Transverse colon (tissue), 4 donors: Measurements from ENCODE around the gene OSBPL7. TPM values are rescaled to one million over a fixed set of nuclear protein-coding genes. Genes with fewer than 3 reads are reported as not detected.

Experiments used
- DNase-seq: peaks from one replicate; pipeline ENCODE4 v3.0.0-alpha.2; 2019
- H3K27ac ChIP-seq, 4 donors: fragments of 200-600 bp; sonication (generic); 2 replicates each; pipeline ENCODE4 v1.5.1; 2016 to 2018; ENCODE audit warnings: inconsistent platforms in 4 of 4
- H3K27me3 ChIP-seq: fragments of 200-600 bp; sonication (generic); 2 replicates; pipeline ENCODE4 v1.5.1; 2017; ENCODE audit warnings: inconsistent platforms
- H3K36me3 ChIP-seq, 4 donors: fragments of 200-600 bp; sonication (generic); 2 replicates each; pipeline ENCODE4 v1.5.1; 2017 to 2019; ENCODE audit warnings: inconsistent platforms in 4 of 4
- H3K4me1 ChIP-seq, 4 donors: fragments of 200-600 bp; sonication (generic); 2 replicates each; pipeline ENCODE4 v1.5.1; 2017 to 2020; ENCODE audit warnings: inconsistent platforms in 4 of 4
- H3K4me3 ChIP-seq, 4 donors: fragments of 200-600 bp; sonication (generic); 1 replicate in 1 of 4; 2 replicates in 3 of 4; pipeline versions ENCODE4 v1.5.1 to v1.6.1; 2017 to 2019; ENCODE audit warnings: inconsistent platforms in 4 of 4
- H3K9me3 ChIP-seq, 2 donors: fragments of 200-600 bp; sonication (generic); 2 replicates each; pipeline ENCODE4 v1.5.1; 2017 to 2019; ENCODE audit warnings: inconsistent platforms in 2 of 2
- EP300 ChIP-seq: sonication (generic); formaldehyde crosslinking; IDR thresholded peaks from one replicate; pipeline ENCODE4 v1.6.1; 2017; ENCODE audit warnings: antibody characterized with exemption, low read depth
- POLR2A ChIP-seq: fragments of 450-650 bp; IDR thresholded peaks from one replicate; pipeline ENCODE4 v1.6.1; 2016; ENCODE audit warnings: antibody characterized with exemption, mild to moderate bottlenecking, moderate library complexity
- POLR2AphosphoS5 ChIP-seq, 3 donors: sonication (generic); formaldehyde crosslinking; IDR thresholded peaks; one replicate each; pipeline ENCODE4 v1.6.1; 2016; ENCODE audit warnings: antibody characterized with exemption in 3 of 3
- WGBS, 2 donors: methylation state at CpG; one replicate each; pipeline ENCODE4 v1.1.5; 2018; ENCODE audit warnings: low coverage in 1 of 2; 5-methylcytosine and 5-hydroxymethylcytosine counted together
- in situ Hi-C, 4 donors: fragments of 200-750 bp; cut with MboI; loops; one replicate each; pipeline versions ENCODE4 v1.15.0 to v1.15.1; 2017; ENCODE audit warnings: low sequenced_read_pairs in 3 of 4, low pct_ligation_motif_present in 1 of 4, low pct_unique_long_range_greater_than_20kb in 1 of 4
- intact Hi-C: fragments of 100-400 bp; cut with DNase I; formaldehyde crosslinking; loops from one replicate; pipeline ENCODE4 v1.15.1; 2023; ENCODE audit warnings: low total_unique reads
- total RNA-seq, 4 donors: library from RNA; depleted of rRNA; stranded (reverse); fragments of >200 nt; gene quantifications; one replicate each; pipeline ENCODE4 v1.1.0, GENCODE V29; 2016
- TF ChIP-seq, protein P1 (sequence below), 5 experiments: fragments of 200-600 bp in 3 of 5; fragments of 450-650 bp in 2 of 5; sonication (generic) in 3 of 5; IDR thresholded peaks; 1 replicate in 2 of 5; 2 replicates in 3 of 5; pipeline ENCODE4 v1.5.1; 2016 to 2017; ENCODE audit warnings: antibody characterized with exemption in 5 of 5, inconsistent platforms in 3 of 5, mild to moderate bottlenecking in 2 of 5, moderate library complexity in 1 of 5

Gene OSBPL7
- total RNA-seq, 4 donors from 2014 or later: 53.5 to 148 (median 75.0) TPM

DNA sequence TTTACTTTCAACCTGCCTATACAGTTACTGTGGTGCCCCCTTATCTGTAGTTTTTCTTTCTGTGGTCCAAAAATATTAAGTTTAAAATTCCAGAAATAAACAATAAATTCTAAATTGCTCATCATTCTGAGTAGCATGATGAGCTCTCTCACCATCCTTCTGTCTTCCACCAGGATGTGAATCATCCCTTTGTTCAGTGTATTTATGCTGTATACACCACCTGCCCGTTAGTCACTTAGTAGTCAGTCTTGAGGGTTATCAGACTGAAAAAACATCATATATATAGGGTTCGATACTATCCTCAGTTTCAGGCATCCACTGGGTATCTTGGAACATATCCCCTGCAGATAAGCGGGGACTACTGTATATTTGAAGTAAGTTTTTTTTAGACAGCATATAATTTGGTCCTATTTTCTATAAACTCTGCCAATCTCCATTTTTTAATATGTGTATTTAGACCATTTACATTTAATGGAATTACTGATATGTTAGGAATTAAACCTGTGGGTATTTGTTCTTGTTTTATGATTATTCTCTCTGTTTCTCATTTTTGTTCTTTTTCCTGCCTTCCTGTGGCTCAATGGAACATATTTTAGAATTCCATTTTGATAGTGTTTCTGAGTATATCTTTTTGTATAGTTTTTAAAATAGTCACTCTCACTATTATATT, 57.5 kb downstream of the OSBPL7 start:
- peaks cover 9 to 10% of the 10 kb centered on the region in 2 donors for H3K9me3 ChIP-seq
- no peaks in the 10 kb centered on the region for H3K4me1 ChIP-seq
- H3K27me3 ChIP-seq: peaks cover 33% of the 10 kb centered on the region
- no peak for DNase-seq
- intact Hi-C loops (no loop called here), in situ Hi-C loops (no loop called here)
- H3K27ac ChIP-seq: no peak overlapping the region
- no peak overlapping the region for H3K4me3 ChIP-seq
- TF ChIP-seq POLR2AphosphoS5 (IDR thresholded peaks at IDR 0.05) (no peak), EP300 (no peak)
- TF ChIP-seq, protein P1, sequence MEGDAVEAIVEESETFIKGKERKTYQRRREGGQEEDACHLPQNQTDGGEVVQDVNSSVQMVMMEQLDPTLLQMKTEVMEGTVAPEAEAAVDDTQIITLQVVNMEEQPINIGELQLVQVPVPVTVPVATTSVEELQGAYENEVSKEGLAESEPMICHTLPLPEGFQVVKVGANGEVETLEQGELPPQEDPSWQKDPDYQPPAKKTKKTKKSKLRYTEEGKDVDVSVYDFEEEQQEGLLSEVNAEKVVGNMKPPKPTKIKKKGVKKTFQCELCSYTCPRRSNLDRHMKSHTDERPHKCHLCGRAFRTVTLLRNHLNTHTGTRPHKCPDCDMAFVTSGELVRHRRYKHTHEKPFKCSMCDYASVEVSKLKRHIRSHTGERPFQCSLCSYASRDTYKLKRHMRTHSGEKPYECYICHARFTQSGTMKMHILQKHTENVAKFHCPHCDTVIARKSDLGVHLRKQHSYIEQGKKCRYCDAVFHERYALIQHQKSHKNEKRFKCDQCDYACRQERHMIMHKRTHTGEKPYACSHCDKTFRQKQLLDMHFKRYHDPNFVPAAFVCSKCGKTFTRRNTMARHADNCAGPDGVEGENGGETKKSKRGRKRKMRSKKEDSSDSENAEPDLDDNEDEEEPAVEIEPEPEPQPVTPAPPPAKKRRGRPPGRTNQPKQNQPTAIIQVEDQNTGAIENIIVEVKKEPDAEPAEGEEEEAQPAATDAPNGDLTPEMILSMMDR (IDR thresholded peaks at IDR 0.05): no peak
- H3K36me3 ChIP-seq: no peaks in the 10 kb centered on the region
- 53 to 85% methylated on average over 3 of the region's 3 CpGs for WGBS, 2 donors

DNA sequence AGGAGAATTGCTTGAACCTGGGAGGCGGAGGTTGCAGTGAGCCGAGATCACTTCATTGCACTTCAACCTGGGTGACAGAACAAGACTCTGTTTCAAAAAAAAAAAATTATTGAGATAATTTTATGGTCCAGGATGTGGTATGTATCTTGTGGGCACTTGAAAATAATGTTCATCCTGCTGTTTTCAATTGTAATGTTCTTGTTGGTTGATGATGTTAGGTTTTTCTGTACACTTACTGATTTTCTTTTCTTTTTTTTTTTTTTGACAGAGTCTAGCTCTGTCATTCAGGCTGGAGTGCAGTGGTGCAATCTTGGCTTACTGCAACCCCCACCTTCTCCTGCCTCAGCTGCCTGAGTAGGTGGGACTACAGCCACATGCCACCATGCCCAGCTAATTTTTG, 58.9 kb downstream of the OSBPL7 start:
- intact Hi-C loops (no loop called here), in situ Hi-C loops (no loop called here)
- no peaks in the 10 kb centered on the region for H3K36me3 ChIP-seq
- H3K27me3 ChIP-seq: peaks cover 33% of the 10 kb centered on the region
- no peaks in the 10 kb centered on the region for H3K4me1 ChIP-seq
- peaks cover 9 to 10% of the 10 kb centered on the region in 2 donors for H3K9me3 ChIP-seq
- H3K4me3 ChIP-seq: no peak overlapping the region
- no peak for TF ChIP-seq POLR2A
- TF ChIP-seq EP300: no peak
- TF ChIP-seq POLR2AphosphoS5 (IDR thresholded peaks at IDR 0.05): no peak
- TF ChIP-seq, protein P1 (IDR thresholded peaks at IDR 0.05): no peak
- no peak overlapping the region for H3K27ac ChIP-seq
- WGBS, 2 donors: 91% methylated on average over 2 of the region's 2 CpGs; no CpG with 5 or more reads in 1 of the 2 donors
- no peak for DNase-seq

DNA sequence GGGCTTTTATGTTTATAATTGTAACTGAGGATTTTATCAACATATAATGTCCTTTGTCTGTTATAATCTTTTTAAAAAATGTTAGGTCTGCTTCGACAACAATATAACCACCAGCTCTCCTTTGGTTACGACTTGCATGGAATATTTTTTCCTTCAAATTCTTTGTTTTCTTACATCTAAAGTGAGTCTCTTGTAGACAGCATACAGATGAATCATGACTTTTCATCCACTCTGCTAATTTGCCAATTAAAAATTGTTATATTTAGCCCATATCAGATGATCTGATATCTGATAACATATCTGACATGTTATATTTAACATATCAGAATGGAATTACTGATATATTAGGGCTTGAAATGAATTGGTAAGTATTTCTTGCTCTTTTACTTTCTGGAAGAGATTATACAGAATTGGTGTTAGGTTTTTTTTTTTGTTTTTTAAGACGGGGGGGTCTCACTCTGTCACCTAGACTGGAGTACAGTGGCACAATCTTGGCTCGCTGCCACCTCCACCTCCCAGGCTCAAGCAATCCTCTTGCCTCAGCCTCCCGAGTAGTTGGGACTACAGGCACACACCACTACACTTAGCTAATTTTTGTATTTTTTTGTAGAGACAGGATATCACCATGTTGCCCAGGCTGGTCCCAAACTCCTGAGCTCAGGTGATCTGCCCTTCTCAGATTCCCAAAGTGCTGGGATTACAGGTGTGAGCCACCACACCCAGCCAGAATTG, 61.0 kb downstream of the OSBPL7 start:
- DNase-seq: no peak
- in situ Hi-C loops (no loop called here), intact Hi-C loops (no loop called here)
- Histone ChIP-seq H3K27ac (no peak overlapping the region), H3K9me3 (peaks cover 9 to 10% of the 10 kb centered on the region in 2 donors), H3K4me1 (no peaks in the 10 kb centered on the region), H3K27me3 (peaks cover 37% of the 10 kb centered on the region), H3K36me3 (no peaks in the 10 kb centered on the region), H3K4me3 (no peak overlapping the region)
- no peak for TF ChIP-seq POLR2AphosphoS5 (IDR thresholded peaks at IDR 0.05)
- no peak for TF ChIP-seq POLR2A
- TF ChIP-seq, protein P1 (IDR thresholded peaks at IDR 0.05): no peak
- no peak for TF ChIP-seq EP300
- 65 to 72% methylated on average over 5 of the region's 5 CpGs for WGBS, 2 donors

DNA sequence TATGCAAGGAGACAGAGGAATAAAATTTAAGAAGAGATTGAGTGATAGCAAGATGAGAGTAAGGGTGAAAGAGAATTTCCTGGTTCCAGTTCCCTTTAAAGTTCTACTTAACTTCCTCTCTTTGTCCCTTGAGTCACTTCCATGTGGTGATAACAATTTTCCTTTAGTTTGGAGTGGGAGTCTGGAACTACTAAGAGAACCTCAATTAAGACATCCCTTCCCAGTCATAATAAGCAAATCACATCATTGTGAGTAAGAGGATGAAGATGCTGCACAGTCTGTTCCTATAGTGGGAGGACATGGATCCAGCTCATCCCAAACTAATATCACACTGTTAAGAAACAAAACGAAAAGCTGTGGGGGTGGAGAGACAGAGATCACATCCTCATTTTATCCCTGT, 64.2 kb downstream of the OSBPL7 start:
- no peak overlapping the region for H3K27ac ChIP-seq
- WGBS, 2 donors: 38 to 40% methylated on average over 1 of the region's 1 CpG
- peaks cover 32% of the 10 kb centered on the region for H3K27me3 ChIP-seq
- H3K36me3 ChIP-seq: no peaks in the 10 kb centered on the region
- in situ Hi-C loops: no loop called here
- TF ChIP-seq POLR2AphosphoS5 (IDR thresholded peaks at IDR 0.05): no peak
- TF ChIP-seq, protein P1 (IDR thresholded peaks at IDR 0.05): no peak
- no peak for TF ChIP-seq EP300
- TF ChIP-seq POLR2A: no peak
- intact Hi-C loops: no loop called here
- DNase-seq: no peak
- H3K4me3 ChIP-seq: no peak overlapping the region
- H3K9me3 ChIP-seq: peaks cover 9 to 10% of the 10 kb centered on the region in 2 donors
- H3K4me1 ChIP-seq: no peaks in the 10 kb centered on the region

Other genes with a start within 250 kb of the OSBPL7 start
- 100 to 1,000 TPM in 3 of 4 donors, 10 to 100 TPM in 1; 39.2 to 176 (median 133) TPM for gene KPNB1, start 171.9 kb downstream of the OSBPL7 start, total RNA-seq
- gene TBKBP1, start 127.6 kb downstream of the OSBPL7 start, total RNA-seq: 1 to 10 TPM; 1.8 to 6.4 (median 4.4) TPM
- 10 to 100 TPM in 1 of 4 donors, 1 to 10 TPM in 1, under 1 TPM in 1, not detected in 1; 0.27 to 18.3 (median 4.9) TPM for gene TBX21, start 88.6 kb downstream of the OSBPL7 start, total RNA-seq
- gene MRPL10, start 9.7 kb upstream of the OSBPL7 start, total RNA-seq: 10 to 100 TPM; 12.9 to 41.8 (median 32.0) TPM
- gene LRRC46, start 9.9 kb upstream of the OSBPL7 start, total RNA-seq: under 1 TPM in 2 of 4 donors, not detected in 2; 0.48 to 0.80 TPM
- 100 to 1,000 TPM in 2 of 4 donors, 10 to 100 TPM in 2; 37.8 to 164 (median 89.7) TPM for gene SCRN2, start 19.5 kb upstream of the OSBPL7 start, total RNA-seq
- 1 to 10 TPM in 3 of 4 donors, under 1 TPM in 1; 0.40 to 5.9 (median 4.9) TPM for gene SP6, start 29.4 kb upstream of the OSBPL7 start, total RNA-seq
- gene SP2, start 74.4 kb upstream of the OSBPL7 start, total RNA-seq: 10 to 100 TPM in 3 of 4 donors, 1 to 10 TPM in 1; 8.3 to 22.1 (median 17.4) TPM
- 10 to 100 TPM in 3 of 4 donors, 1 to 10 TPM in 1; 7.4 to 83.8 (median 31.6) TPM for gene PNPO, start 119.8 kb upstream of the OSBPL7 start, total RNA-seq
- 100 to 1,000 TPM; 111 to 230 (median 182) TPM for gene PRR15L, start 136.1 kb upstream of the OSBPL7 start, total RNA-seq
- 100 to 1,000 TPM; 159 to 540 (median 296) TPM for gene CDK5RAP3, start 149.3 kb upstream of the OSBPL7 start, total RNA-seq
- gene COPZ2, start 216.0 kb upstream of the OSBPL7 start, total RNA-seq: 10 to 100 TPM in 2 of 4 donors, 1 to 10 TPM in 2; 6.0 to 11.2 (median 8.3) TPM
- 100 to 1,000 TPM; 173 to 242 (median 211) TPM for gene NFE2L1, start 226.6 kb upstream of the OSBPL7 start, total RNA-seq